ENCODE results near the gene IL13RA1.

GRCh38 chrX:118714521-118714920, 12.9 kb upstream of the IL13RA1 start:
- TF ChIP-seq CTCF (conservative IDR thresholded peaks at IDR 0.05; ENCODE audit: low read depth in 2 of 2) (no peak), POLR2AphosphoS5 (IDR thresholded peaks at IDR 0.05; ENCODE audit: low read depth) (no peak), CREB1 (CRISPR knock-in tag; IDR thresholded peaks at IDR 0.05; ENCODE audit: low read depth) (no peak), JUNB (IDR thresholded peaks at IDR 0.05; ENCODE audit: unreplicated experiment) (no peak), REST (IDR thresholded peaks at IDR 0.05; ENCODE audit: unreplicated experiment) (no peak)

Measured in GM23338 (cell line).